Measurements from ENCODE around the gene CHERP.

CHERP gene

GRCh38 chr19:16566702-16567101 lies 24.5 kb upstream of the CHERP start:
- H2BK15ac ChIP-seq (replicated peaks; ENCODE audit: low read depth), result no peak overlapping the region
- peaks cover 18% of the 10 kb centered on the region for H3K79me2 ChIP-seq (ENCODE audit: control insufficient read depth, insufficient read depth, low read length)
- H4K5ac ChIP-seq (ENCODE audit: low read length), result no peak overlapping the region
- no peak overlapping the region for H3K4me3 ChIP-seq (ENCODE audit: low read length)
- no peak overlapping the region for H3K9ac ChIP-seq (ENCODE audit: low read length)
- no peak overlapping the region for H3K18ac ChIP-seq (ENCODE audit: low read length)
- WGBS (ENCODE audit: extremely low coverage, insufficient coverage, low lambda C conversion rate), result no CpG with 5 or more reads among the region's 5 CpGs
- no peak overlapping the region for H2AK5ac ChIP-seq (ENCODE audit: low read length)
- H4K8ac ChIP-seq (ENCODE audit: low read depth, low read length), result no peak overlapping the region
- no peak overlapping the region for H3K4me2 ChIP-seq (ENCODE audit: low read length)
- H3K27ac ChIP-seq (ENCODE audit: low read depth, low read length), result no peak overlapping the region
- H3K56ac ChIP-seq (ENCODE audit: low read length), result no peak overlapping the region
- H3K27me3 ChIP-seq (ENCODE audit: insufficient read depth, low read length, poor library complexity), result no peaks in the 10 kb centered on the region
- peaks cover 13% of the 10 kb centered on the region for H3K36me3 ChIP-seq (ENCODE audit: control insufficient read depth, insufficient read depth, low read length)
- H3K79me1 ChIP-seq (ENCODE audit: low read length), result peaks cover 14% of the 10 kb centered on the region
- DNase-seq, result no peak
- no peak overlapping the region for H2BK120ac ChIP-seq (ENCODE audit: low read depth, low read length)
- H3K4me1 ChIP-seq (ENCODE audit: control insufficient read depth, low read depth, low read length), result peaks cover 3% of the 10 kb centered on the region
- no peak overlapping the region for H2BK5ac ChIP-seq (ENCODE audit: low read length)
- H3K4ac ChIP-seq (ENCODE audit: low read depth, low read length), result no peak overlapping the region
- no peak overlapping the region for H3K23ac ChIP-seq (ENCODE audit: low read length)

- Histone ChIP-seq H2BK15ac (replicated peaks; ENCODE audit: low read depth) (no peak overlapping the region), H2BK5ac (ENCODE audit: low read length) (no peak overlapping the region), H2AK5ac (ENCODE audit: low read length) (no peak overlapping the region), H3K27me3 (ENCODE audit: insufficient read depth, low read length, poor library complexity) (no peaks in the 10 kb centered on the region), H2BK120ac (ENCODE audit: low read depth, low read length) (no peak overlapping the region), H3K79me2 (ENCODE audit: control insufficient read depth, insufficient read depth, low read length) (peaks cover 12% of the 10 kb centered on the region), H3K23ac (ENCODE audit: low read length) (no peak overlapping the region), H3K4me3 (ENCODE audit: low read length) (no peak overlapping the region), H3K56ac (ENCODE audit: low read length) (no peak overlapping the region), H4K8ac (ENCODE audit: low read depth, low read length) (no peak overlapping the region), H3K36me3 (ENCODE audit: control insufficient read depth, insufficient read depth, low read length) (peaks cover 13% of the 10 kb centered on the region), H3K4me2 (ENCODE audit: low read length) (no peak overlapping the region), H3K79me1 (ENCODE audit: low read length) (peaks cover 9% of the 10 kb centered on the region), H3K18ac (ENCODE audit: low read length) (no peak overlapping the region), H3K27ac (ENCODE audit: low read depth, low read length) (no peak overlapping the region), H4K5ac (ENCODE audit: low read length) (no peak overlapping the region), H3K4ac (ENCODE audit: low read depth, low read length) (no peak overlapping the region), H3K4me1 (ENCODE audit: control insufficient read depth, low read depth, low read length) (peaks cover 2% of the 10 kb centered on the region), H3K9ac (ENCODE audit: low read length) (no peak overlapping the region)
- no CpG with 5 or more reads among the region's 10 CpGs for WGBS (ENCODE audit: extremely low coverage, insufficient coverage, low lambda C conversion rate)
- no peak for DNase-seq
Measured at GRCh38 chr19:16566161-16566560, 23.9 kb upstream of the CHERP start.

GRCh38 chr19:16564842-16565241 lies 22.6 kb upstream of the CHERP start:
- Histone ChIP-seq H3K36me3 (ENCODE audit: control insufficient read depth, insufficient read depth, low read length) (peaks cover 13% of the 10 kb centered on the region), H2BK15ac (replicated peaks; ENCODE audit: low read depth) (no peak overlapping the region), H3K27me3 (ENCODE audit: insufficient read depth, low read length, poor library complexity) (no peaks in the 10 kb centered on the region), H3K4ac (ENCODE audit: low read depth, low read length) (no peak overlapping the region), H2AK5ac (ENCODE audit: low read length) (no peak overlapping the region), H3K79me1 (ENCODE audit: low read length) (peaks cover 2% of the 10 kb centered on the region), H4K8ac (ENCODE audit: low read depth, low read length) (no peak overlapping the region), H3K23ac (ENCODE audit: low read length) (no peak overlapping the region), H3K56ac (ENCODE audit: low read length) (no peak overlapping the region), H3K18ac (ENCODE audit: low read length) (no peak overlapping the region), H2BK120ac (ENCODE audit: low read depth, low read length) (no peak overlapping the region), H3K4me3 (ENCODE audit: low read length) (no peak overlapping the region), H3K27ac (ENCODE audit: low read depth, low read length) (no peak overlapping the region), H4K5ac (ENCODE audit: low read length) (no peak overlapping the region), H3K79me2 (ENCODE audit: control insufficient read depth, insufficient read depth, low read length) (peaks cover 4% of the 10 kb centered on the region), H3K4me1 (ENCODE audit: control insufficient read depth, low read depth, low read length) (no peaks in the 10 kb centered on the region), H2BK5ac (ENCODE audit: low read length) (no peak overlapping the region), H3K4me2 (ENCODE audit: low read length) (no peak overlapping the region), H3K9ac (ENCODE audit: low read length) (no peak overlapping the region)
- no peak for DNase-seq
- no CpG with 5 or more reads among the region's 7 CpGs for WGBS (ENCODE audit: extremely low coverage, insufficient coverage, low lambda C conversion rate)

GRCh38 chr19:16562608-16563025 lies 20.4 kb upstream of the CHERP start:
- WGBS (ENCODE audit: extremely low coverage, insufficient coverage, low lambda C conversion rate), result no CpG with 5 or more reads among the region's 6 CpGs
- Histone ChIP-seq H4K5ac (ENCODE audit: low read length) (no peak overlapping the region), H3K4ac (ENCODE audit: low read depth, low read length) (no peak overlapping the region), H3K27ac (ENCODE audit: low read depth, low read length) (no peak overlapping the region), H2BK120ac (ENCODE audit: low read depth, low read length) (no peak overlapping the region), H3K18ac (ENCODE audit: low read length) (no peak overlapping the region), H4K8ac (ENCODE audit: low read depth, low read length) (no peak overlapping the region), H3K79me1 (ENCODE audit: low read length) (no peaks in the 10 kb centered on the region), H2BK15ac (replicated peaks; ENCODE audit: low read depth) (no peak overlapping the region), H3K36me3 (ENCODE audit: control insufficient read depth, insufficient read depth, low read length) (peaks cover 14% of the 10 kb centered on the region), H2AK5ac (ENCODE audit: low read length) (no peak overlapping the region), H3K4me1 (ENCODE audit: control insufficient read depth, low read depth, low read length) (no peaks in the 10 kb centered on the region), H3K56ac (ENCODE audit: low read length) (no peak overlapping the region), H2BK5ac (ENCODE audit: low read length) (no peak overlapping the region), H3K4me2 (ENCODE audit: low read length) (no peak overlapping the region), H3K23ac (ENCODE audit: low read length) (no peak overlapping the region), H3K79me2 (ENCODE audit: control insufficient read depth, insufficient read depth, low read length) (no peaks in the 10 kb centered on the region), H3K9ac (ENCODE audit: low read length) (no peak overlapping the region), H3K27me3 (ENCODE audit: insufficient read depth, low read length, poor library complexity) (no peaks in the 10 kb centered on the region), H3K4me3 (ENCODE audit: low read length) (no peak overlapping the region)
- no peak for DNase-seq

DNA sequence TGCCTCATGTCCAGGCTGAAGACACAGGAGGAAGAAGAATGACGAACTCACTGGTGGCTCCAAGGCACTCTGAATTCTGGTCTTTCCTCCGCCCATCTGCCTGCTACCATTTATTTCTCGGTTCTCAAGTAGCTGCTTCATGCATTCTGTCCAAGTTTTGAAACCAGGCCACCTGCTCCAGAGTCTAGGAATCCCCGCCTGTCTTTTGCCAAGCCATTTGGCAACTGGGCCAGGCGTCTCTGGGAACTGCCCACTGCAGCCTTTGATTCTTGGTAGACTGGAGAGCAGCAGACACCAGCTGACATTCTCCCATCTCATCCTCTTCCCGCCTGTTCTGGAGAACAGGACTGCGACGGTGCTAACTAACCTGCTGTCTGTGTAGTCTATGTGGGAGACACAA lies 19.1 kb upstream of the CHERP start:
- Histone ChIP-seq H3K18ac (ENCODE audit: low read length) (no peak overlapping the region), H3K4me1 (ENCODE audit: control insufficient read depth, low read depth, low read length) (no peaks in the 10 kb centered on the region), H3K79me2 (ENCODE audit: control insufficient read depth, insufficient read depth, low read length) (no peaks in the 10 kb centered on the region), H2BK5ac (ENCODE audit: low read length) (no peak overlapping the region), H3K27me3 (ENCODE audit: insufficient read depth, low read length, poor library complexity) (no peaks in the 10 kb centered on the region), H4K8ac (ENCODE audit: low read depth, low read length) (no peak overlapping the region), H2BK15ac (replicated peaks; ENCODE audit: low read depth) (no peak overlapping the region), H3K79me1 (ENCODE audit: low read length) (no peaks in the 10 kb centered on the region), H3K36me3 (ENCODE audit: control insufficient read depth, insufficient read depth, low read length) (peaks cover 16% of the 10 kb centered on the region), H2AK5ac (ENCODE audit: low read length) (no peak overlapping the region), H3K27ac (ENCODE audit: low read depth, low read length) (no peak overlapping the region), H3K4me3 (ENCODE audit: low read length) (no peak overlapping the region), H3K23ac (ENCODE audit: low read length) (no peak overlapping the region), H2BK120ac (ENCODE audit: low read depth, low read length) (no peak overlapping the region), H3K56ac (ENCODE audit: low read length) (no peak overlapping the region), H4K5ac (ENCODE audit: low read length) (no peak overlapping the region), H3K9ac (ENCODE audit: low read length) (no peak overlapping the region), H3K4ac (ENCODE audit: low read depth, low read length) (no peak overlapping the region), H3K4me2 (ENCODE audit: low read length) (no peak overlapping the region)
- no peak for DNase-seq
- WGBS (ENCODE audit: extremely low coverage, insufficient coverage, low lambda C conversion rate), result no CpG with 5 or more reads among the region's 8 CpGs

DNA sequence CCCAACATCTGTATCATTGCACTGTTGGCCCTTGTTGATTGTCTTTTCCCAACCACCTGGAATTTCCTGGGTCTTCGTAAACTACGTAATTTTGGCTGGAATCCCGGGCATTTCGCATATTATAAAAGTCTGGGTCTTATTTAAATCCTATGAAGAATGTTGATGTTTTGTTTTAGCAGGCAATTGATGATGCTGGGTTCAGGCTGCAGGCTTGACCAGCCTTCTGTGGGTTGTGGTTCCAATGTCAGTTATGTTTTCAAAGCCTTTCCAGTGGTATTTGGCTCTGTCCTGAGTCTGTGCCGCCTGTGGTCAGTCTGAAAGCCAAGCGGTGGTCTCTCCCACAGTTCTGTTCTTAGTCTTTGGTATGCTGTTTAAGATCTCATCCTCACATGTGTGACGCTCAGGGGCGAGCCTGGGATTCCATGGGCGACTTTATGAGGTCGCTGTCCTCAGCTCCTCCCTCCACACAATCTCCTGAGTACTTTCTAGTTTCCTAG lies 17.6 kb upstream of the CHERP start:
- H4K5ac ChIP-seq (ENCODE audit: low read length), result no peak overlapping the region
- H3K4me1 ChIP-seq (ENCODE audit: control insufficient read depth, low read depth, low read length), result no peaks in the 10 kb centered on the region
- no peak overlapping the region for H3K27ac ChIP-seq (ENCODE audit: low read depth, low read length)
- no peak overlapping the region for H3K9ac ChIP-seq (ENCODE audit: low read length)
- H2BK120ac ChIP-seq (ENCODE audit: low read depth, low read length), result no peak overlapping the region
- H4K8ac ChIP-seq (ENCODE audit: low read depth, low read length), result no peak overlapping the region
- H3K4ac ChIP-seq (ENCODE audit: low read depth, low read length), result no peak overlapping the region
- peaks cover 12% of the 10 kb centered on the region for H3K36me3 ChIP-seq (ENCODE audit: control insufficient read depth, insufficient read depth, low read length)
- no peak overlapping the region for H3K18ac ChIP-seq (ENCODE audit: low read length)
- no CpG with 5 or more reads among the region's 10 CpGs for WGBS (ENCODE audit: extremely low coverage, insufficient coverage, low lambda C conversion rate)
- no peak overlapping the region for H2AK5ac ChIP-seq (ENCODE audit: low read length)
- no peaks in the 10 kb centered on the region for H3K27me3 ChIP-seq (ENCODE audit: insufficient read depth, low read length, poor library complexity)
- H3K79me2 ChIP-seq (ENCODE audit: control insufficient read depth, insufficient read depth, low read length), result no peaks in the 10 kb centered on the region
- DNase-seq, result peak; percentile 12
- H3K4me3 ChIP-seq (ENCODE audit: low read length), result no peak overlapping the region
- no peak overlapping the region for H2BK15ac ChIP-seq (replicated peaks; ENCODE audit: low read depth)
- no peaks in the 10 kb centered on the region for H3K79me1 ChIP-seq (ENCODE audit: low read length)
- no peak overlapping the region for H3K23ac ChIP-seq (ENCODE audit: low read length)
- H3K4me2 ChIP-seq (ENCODE audit: low read length), result no peak overlapping the region
- no peak overlapping the region for H3K56ac ChIP-seq (ENCODE audit: low read length)
- H2BK5ac ChIP-seq (ENCODE audit: low read length), result no peak overlapping the region

All from mesendoderm (in vitro differentiated cells).